Upper lobe of left lung (tissue), 4 donors: ENCODE measurements around the gene SYNRG.

Experiments
- CTCF ChIP-seq, 6 experiments: fragments of 450-650 bp in 4 of 6; fragments of 200-600 bp in 2 of 6; sonication (generic) in 2 of 6; IDR thresholded peaks; one replicate each; pipeline ENCODE4 v1.5.1; 2016 to 2019; ENCODE audit warnings: antibody characterized with exemption in 6 of 6
- EP300 ChIP-seq, 4 donors: sonication (generic); formaldehyde crosslinking; IDR thresholded peaks; one replicate each; pipeline ENCODE4 v1.5.1; 2017; ENCODE audit warnings: antibody characterized with exemption in 4 of 4, control low read depth in 2 of 4
- POLR2AphosphoS5 ChIP-seq, 2 donors: sonication (generic); formaldehyde crosslinking; IDR thresholded peaks; one replicate each; pipeline ENCODE4 v1.5.1; 2017; ENCODE audit warnings: antibody characterized with exemption in 2 of 2

DNA sequence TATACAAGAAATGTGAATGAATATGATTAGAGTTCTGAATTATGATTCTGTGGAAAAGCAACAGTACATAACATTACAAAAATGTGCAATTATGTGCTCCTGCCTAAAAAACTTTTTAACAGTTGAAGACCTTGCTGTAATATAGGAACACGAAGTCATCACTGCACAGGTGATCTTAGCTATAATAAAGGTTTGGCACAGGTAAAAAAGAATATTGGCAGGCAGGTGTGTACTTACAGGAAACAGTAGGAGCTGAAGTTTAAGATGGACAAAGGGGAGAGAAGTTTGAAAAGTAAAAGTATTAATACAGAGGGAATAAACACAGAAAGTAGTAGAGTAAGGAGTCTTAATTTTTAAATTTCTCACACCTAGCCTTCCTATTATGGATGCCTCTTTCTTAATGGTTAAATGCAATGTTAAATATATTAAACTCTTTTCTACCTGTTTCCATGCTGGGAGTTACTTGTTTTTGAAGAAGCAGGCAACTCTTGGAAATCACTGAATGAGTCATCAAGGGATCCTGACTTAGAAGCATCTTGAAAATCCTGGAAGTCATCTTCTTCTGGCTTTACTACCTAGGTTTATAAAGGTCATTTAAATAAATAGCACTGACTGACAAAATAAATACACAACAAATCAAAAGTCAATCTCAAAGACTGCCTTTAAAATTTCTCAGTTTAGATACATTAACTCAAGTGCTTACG is 40.7 kb downstream of the SYNRG start:
- TF ChIP-seq EP300 (IDR thresholded peaks at IDR 0.05) (no peak), CTCF (IDR thresholded peaks at IDR 0.05) (no peak), POLR2AphosphoS5 (IDR thresholded peaks at IDR 0.05) (no peak)
